ENCODE measurements around the gene TMEM143.
"Not testable (repeated sequence)": the region's sequence is repeated elsewhere in the genome, so short reads cannot be mapped to it uniquely, and the experiment has no call there.

The TMEM143 gene

DNA sequence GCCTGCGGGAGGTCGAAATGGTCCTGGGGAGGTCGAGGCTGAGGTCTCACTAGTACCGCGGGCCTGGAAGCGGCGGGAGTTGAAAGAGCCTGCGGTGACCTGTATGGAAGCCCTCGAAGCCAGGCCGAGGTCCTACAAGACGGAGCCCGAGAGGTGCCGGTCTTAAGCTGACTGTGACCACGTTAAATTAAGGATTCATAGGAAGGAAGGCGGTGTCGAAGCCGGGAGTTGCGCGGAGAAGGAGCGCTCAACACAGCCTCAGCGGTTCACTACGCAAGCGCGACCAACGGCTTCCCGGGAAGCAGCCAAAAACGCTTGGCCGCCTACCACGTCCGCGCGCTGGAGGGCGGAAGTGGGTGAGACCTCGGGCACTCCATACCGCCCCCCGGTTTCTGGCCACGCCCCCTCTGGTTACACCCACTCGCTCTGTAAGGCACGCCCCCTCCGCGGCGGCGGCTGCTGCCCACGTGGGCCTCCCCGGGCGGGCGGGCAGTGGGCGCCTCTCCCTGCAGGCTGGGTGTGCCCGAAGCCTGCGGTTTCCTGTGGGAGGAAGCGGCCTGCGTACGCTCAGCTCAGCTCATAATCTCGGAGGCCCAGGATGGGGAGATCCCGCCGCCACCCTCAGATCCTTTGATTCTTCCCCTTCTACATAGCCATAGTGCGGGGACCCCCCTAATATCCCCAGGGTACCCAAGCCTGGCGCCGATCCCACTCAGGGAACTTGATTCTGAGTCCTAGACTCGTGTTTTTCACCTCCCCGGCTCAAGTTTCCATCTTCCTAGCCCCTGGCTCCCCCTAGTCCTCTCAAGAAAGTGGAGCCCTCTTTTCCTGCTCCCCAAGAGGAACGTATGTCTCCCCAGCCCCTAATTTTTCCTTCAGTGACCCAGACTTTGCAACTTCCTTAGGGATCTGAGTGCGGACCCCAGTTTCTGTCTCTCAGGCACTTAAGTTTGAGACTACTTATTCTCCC, 41.8 kb downstream of the TMEM143 start:
- DNase-seq = peak; percentile 99

DNA sequence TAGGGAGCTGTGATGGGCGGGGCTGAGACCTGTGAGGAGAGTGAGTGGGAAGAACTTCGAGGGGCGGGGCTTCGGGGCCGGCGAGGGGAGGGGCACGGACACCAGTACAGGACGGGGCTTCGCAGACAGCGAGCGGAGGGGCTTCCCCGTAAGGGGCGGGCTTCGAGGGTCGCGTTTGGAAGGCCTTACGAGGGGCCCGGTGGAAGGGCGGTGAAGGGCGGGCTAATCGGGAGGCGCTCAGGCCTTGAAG, 42.4 kb downstream of the TMEM143 start:
- DNase-seq = peak; percentile 94

DNA sequence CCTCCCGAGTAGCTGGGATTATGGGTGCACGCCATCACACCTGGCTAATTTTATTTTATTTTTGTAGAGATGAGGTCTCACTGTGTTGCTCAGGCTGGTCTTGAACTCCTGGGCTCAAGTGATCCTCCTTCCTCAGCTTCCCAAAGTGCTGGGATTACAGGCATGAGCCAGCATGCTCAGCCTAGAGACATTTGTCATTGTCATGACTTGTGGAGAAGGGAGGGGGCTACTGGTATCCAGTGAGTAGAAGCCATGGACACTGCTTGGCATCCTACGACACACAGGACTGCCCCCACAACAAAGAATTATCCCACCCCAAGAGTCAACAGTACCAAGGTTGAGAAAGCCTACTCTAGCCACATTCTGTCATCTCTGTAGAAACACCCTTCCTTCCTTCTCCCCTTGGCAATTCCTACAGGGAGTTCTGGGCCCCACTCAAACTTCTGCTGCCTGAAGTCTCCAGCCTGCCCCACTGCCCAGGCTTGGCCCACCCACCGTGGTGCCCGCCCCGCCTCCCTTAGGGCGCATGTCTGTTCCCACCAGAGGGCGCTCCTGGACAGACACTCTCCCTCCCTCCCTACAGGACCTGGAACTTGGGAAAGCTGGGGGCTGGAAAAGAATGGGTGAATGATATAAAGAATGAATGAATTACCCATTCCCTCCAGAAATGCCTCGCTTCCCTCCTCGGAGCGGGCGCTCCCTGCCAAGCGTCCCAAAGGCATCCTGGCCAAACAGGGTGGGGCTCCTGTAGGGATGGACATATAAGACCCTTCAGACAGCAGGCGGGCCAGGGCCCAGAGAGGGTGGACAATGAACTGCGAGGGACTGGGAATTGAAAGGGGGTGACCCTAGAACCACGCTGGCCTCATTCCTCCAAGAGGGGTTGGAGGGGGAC, 43.8 kb downstream of the TMEM143 start:
- DNase-seq = peak; percentile 79

DNA sequence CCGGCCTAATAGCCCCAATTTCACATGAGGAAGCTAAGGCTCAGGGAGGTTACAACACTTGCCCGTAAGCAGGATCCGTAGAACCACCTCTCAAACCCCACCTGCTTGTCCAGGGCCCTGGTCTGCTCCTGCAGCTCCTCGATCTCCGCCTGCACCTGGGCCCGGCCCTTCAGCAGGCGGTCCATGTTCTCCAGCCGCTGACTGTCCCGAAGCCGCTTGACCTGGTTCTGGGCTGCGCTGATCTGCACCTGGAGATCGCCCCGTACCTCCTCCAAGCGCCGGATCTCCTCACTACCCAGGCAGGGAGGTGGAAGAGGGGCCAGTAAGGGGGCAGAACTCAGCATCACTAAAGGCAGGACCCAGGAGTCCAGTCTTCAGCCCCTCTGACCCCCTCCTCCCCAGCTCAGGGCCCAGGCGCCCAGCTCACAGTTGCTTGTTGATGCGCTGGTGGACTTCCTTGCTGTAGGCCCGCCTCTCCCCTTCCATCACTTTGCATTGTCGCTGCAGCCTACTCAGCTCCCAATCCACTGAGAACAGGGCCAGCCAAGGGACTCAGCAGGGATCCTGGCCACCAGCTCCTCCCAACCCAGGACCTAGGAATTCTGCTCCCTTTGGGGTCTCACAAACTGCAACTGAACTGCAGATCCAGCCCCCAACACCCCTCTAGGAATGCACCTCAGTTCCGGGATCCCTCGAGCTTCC, 45.3 kb downstream of the TMEM143 start:
- DNase-seq = no peak

DNA sequence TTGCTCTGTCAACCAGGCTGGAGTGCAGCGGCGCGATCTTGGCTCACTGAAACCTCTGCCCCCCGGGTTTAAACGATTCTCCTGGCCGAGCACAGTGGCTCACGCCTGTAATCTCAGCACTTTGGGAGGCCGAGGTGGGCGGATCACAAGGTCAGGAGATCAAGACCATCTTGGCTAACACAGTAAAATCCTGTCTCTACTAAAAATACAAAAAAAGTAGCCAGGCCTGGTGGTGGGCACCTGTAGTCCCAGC, 46.1 kb downstream of the TMEM143 start:
- not testable (repeated sequence) for DNase-seq

DNA sequence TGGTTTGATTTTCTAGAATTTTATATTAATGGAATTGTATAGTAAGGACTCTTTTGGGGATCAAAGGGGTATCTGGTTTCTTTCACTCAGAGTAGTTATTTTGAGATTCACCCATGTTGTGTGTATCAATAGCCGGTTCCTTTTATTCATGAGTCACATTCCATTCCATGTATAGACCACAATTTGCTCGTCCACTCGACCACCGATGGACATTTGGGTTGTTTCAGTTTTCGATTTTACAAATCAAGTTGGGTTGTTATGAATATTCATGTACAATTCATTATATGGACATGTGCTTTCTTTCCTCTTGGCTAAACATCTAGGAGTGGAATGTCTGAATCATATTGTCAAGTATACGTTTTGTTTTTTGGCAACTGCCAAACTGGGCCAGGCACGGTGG, 48.0 kb downstream of the TMEM143 start:
- no peak for DNase-seq

DNA sequence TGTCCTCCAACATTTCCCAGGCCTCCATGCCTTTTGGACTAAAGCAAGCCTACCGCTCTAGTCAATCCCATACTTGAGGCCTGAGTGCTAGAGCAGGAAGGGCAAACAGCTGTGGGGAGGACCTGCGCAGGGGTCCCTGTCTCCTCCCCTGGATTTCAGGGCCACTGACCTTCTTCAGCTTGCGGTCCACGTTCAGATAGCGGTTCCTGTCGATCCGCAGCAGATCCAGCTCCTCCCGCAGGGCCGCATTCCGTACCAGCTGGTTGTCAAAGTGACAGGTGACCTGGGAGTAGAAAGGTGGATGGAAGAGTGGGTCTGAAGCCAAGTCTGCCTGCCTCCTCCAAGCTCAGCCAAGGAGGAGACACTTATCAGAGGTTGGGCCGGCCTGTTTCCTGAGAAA, 52.4 kb downstream of the TMEM143 start:
- DNase-seq = no peak

DNA sequence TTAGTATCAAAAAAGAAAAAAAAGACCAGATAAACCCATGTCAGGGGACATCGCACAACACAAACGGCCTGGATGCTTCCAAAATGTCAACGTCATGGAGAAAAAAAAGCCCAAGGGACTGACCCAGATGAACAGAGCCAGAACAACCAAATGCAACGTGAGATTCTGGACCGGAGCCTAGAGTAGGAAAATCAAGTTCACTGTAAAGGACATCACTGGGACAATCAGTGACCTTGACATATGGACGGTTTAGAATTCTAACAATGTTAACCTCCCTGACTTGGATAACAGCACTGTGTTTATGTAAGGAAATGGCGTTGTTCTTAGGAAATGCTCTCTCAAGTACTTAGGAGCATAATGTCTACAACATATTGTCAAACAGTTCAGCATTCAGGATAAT, 53.5 kb downstream of the TMEM143 start:
- DNase-seq = no peak

DNA sequence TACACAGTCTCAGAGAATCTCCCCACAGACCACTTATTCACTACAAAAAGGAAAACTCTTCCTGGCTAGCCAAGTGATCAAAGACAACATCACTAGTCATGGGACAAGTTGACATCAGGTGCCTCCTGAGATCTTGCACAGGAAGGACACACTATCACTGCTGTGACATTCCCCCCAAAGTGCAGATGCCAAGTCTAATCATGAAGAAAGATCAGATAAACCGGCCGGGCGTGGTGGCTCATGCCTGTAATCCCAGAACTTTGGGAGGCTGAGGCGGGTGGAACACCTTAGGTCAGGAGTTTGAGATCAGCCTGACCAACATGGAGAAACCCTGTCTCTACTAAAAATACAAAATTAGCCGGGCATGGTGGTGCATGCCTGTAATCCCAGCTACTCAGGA, 54.0 kb downstream of the TMEM143 start:
- not testable (repeated sequence) for DNase-seq

DNA sequence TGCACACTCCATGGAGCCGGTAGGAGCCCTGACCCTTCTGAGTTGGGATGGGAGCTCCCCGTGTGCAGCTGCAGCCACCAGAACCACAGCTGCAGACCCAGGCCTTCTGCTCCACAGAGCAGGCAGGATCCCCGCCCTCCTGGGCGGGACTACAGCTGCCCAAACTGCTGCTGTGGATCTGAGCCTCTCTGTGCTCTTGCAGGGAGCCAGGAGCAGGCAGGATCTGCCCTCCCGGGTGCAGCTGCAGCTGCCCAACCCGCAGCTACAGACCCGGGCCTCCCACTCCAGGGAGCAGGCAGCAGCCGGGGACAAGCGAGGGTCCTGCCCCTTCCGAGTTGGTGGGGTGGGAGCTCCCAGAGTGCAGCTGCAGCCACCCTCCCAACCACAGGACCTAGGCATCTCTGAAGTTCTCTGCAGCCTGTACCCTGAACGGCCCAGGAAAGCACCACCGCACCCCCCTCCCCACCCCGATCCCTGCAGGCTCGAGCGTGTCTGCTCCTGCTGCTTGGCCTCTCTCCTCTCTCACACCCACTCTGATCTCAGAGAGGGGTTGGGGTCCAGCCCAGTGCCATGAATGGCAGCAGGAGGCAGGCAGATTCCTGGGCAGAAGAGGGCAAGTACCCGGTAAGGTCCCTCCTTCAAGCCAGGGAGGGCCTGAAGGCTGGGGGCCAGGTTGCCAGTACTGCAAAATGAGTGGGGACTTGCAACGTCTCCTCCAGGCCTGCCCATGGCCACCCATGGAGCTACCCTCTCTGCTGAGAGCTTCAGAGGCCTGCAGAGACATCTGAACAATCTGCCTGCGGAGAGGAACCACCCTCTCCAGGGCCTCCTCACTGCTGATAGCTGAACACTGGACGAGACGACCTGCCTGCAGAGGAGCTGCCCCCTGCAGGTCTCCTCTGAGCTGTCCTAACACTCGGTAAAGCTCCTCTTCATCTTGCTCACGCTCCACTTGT, 54.8 kb downstream of the TMEM143 start:
- peak; percentile 33 for DNase-seq

DNA sequence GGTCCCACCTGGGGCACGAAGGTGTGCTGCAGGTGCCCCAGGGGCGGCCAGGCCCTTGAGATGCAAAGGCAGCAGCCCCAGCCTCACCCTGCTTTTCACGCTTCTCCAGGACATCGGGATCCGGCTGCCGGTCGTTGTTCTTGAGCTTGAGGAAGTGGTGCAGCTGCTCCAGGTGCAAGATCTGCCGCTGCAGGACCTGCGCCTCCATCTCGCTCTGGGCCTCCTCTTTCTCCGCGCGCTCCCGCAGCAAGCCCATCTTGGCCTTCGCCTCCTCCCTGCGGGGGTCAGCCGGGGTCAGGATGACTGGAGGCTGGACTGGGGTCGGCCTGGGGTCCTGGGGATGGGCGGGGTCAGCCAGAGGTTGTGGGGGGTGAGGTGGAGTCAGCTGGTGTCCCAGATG, 59.9 kb downstream of the TMEM143 start:
- DNase-seq = no peak

DNA sequence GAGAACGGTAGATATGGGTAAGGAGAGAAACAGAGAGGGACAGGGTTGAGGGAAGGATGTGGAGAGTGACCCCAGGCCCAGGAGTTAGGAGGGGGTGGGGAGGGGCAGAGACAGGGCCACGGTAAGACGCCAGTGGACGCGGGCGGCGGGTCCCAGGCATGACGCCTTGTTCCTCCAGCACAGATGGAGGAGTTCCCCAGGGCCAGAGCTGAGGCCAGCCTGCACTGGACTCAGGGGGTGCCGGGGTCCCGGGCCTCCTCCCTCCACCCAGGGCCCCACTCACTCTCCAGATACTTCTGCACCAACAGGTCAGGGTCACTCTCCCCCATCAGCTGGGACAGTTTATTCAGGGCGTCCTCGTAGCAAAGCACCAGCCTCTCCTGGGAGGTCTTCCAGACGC, 60.4 kb downstream of the TMEM143 start:
- DNase-seq = no peak

DNA sequence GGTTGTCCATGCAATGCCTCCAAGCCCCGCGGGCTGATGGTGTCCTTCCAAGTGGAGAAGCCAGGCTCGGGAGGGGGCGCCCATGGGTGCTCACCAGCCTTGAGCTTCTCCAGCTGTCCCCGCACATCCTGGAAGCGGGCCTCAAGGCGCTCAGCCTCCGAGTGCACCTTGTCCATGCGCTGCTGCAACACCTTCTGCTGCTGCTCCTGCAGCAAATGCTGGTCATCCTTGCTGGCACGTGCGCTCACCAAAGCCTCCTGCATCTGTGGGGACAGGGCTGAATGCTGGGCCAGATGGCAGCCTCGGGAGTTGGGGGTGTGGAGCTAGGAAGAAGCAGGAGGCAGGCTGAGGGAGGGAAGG, 61.2 kb downstream of the TMEM143 start:
- DNase-seq = no peak

DNA sequence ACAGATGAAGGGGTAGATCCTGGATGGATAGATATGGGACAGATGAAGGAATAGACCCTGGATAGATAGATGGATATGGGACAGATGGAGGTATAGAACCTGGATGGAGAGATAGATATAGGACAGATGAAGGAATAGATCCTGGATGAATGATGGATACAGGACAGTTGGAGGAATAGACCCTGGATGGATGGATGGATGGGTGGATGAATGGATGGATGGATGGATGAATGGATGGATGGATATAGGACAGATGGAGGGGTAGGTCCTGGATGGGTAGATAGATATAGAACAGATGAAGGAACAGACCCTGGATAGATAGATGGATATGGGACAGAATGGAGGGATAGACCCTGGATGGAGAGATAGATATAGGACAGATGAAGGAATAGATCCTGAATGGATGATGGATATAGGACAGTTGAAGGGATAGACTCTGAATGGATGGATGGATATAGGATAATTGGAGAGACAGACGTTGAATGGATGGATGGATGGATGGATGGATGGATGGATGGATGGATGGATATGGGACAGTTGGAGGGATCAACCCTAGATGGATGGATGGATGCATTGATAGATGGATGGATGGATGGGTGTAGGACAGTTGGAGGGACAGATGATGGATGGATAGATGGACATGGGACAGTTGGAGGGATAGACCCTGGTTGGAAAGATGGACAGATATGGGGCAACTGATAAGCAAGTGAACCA, 61.7 kb downstream of the TMEM143 start:
- DNase-seq = no peak

DNA sequence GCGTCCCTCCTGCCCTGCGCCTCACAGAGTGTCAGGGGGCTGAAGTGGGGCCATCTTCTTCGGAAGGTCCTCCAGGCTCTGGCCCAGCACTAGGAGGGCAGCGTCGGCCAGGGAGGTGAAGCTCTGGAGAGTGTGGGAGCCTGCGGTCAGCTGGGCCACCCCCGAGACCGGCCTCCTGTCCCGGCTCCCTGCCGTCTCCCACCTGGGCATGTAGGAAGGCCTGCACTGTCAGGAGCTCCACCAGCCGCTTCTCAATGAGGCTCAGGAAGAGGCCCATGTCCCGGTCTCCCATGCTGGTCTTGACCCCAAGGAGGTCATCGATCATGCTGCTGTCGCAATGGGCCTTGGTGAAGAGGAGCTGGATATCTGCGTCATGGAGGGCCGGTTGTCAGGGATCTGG, 65.8 kb downstream of the TMEM143 start:
- DNase-seq = no peak

DNA sequence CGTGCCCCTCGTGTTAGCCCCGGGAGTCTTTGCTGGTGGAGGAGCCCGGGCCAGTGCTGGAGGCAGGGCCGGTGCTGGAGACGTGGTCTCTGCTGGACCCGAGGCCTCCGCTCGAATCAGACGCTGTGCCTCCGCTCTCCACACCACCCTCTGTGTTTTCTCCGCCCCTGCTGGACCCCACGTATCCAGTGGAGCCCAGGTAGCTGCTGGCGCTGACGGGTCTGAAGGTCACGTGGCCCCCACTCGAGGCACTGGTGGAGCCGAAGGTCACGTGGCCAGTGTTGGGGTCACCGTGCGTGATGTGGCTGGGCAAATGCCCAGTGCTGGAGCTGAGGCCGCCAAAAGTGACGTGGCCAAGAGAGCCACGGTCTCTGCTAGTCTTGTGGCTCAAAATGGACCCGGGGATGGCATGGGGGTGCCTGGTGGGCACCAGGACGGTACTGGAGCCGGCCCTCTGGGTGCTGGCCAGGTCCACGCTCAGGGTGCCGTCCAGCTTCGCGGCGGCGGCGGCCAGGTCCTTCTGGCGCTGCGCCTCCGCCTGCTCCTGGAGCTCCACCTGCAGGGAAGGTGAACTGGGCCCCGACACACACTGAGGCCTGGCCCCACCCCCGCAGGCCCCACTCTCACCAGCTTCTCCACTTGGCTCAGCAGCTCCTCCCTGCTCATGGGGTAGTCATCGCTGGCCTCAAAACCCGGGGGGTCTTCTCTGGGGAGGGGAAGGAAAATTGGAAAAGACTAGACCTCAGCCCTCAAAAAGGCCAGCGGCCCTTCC, 66.6 kb downstream of the TMEM143 start:
- DNase-seq = no peak

DNA sequence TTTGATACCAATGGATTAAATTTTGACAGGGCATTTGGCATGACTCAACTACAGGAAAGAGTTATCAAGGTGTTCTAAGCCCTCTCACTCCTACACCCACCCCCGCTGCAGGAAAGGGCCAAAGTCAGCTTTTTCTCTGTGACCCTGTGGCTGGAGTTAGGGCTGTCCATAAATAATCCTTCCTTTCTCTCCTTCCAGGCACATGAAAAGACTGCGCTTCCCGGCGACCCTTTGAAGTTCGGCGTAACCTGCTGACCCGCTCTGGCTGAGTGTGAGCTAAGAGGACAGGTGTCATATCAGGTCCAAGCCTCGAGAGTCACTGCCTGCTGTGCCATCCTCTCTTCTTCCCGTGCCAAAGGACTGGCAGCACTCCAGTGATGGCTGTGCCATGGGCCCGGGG, 68.3 kb downstream of the TMEM143 start:
- DNase-seq = no peak

DNA sequence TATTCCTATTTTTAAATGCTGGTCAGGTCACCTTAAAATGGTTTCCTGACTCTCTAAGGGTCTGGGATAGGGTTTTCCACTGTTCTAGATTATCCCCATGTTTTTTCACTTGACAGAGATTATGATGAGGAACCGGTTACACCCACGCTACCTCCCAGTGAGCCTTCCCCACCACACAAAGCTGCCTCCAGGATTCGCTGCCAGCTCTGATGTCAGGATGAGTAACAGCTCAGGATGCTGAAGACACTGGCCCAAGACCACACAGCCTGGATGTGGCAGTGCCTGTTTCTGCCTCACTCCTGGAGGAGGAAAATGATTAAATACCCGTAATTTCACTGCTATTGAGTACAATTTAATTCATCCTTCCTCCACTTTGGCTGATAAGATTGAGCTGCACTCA, 70.9 kb downstream of the TMEM143 start:
- DNase-seq = peak; percentile 88

DNA sequence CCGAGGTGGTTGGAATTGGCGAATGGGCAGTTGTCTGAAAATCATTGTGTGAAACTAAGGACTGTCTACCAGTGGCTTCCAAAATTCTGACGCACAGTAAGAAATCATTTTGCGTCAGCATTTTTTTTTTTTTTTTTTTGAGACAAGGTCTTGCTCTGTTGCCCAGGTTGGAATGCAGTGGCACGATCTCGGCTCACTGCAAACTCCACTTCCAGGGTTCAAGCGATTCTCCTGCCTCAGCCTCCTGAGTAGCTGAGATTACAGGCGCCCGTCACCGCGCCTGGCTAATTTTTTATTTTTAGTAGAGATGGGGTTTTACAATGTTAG, 72.3 kb downstream of the TMEM143 start:
- DNase-seq = not testable (repeated sequence)

DNA sequence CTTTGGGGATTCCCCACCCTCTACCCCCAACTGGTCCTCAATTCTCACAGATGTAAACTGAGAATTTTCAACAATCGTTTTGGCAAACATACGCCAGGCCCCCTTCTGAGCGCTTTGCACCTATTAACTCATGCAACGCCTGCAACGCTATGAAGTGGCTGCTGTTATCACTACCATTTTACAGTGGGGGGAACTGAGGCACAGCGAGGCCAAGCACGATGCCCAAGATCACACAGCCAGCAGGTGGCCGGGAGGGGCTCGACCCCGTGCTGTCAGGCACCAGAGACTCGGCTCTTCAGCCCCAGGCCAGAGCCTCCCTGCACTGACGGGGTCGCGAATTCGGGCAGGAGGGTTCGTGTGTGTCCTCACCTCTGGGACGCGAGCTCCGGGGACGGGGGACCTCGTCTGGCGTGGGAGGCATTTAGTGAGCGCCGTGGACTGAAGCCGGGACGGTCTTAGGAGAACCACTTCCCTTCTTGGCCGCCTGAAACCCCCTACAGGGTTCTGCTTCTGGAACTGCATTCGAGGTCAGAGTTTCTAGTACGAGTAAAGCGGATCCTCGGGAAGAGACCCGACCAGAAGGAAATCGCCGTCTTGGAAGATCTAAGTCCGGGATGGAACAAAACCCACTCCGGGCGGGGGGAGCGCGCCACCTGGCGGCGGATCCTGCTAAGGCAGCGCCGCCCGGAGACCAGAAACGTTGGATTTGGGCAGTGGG, 72.8 kb downstream of the TMEM143 start:
- DNase-seq = peak; percentile 84

DNA sequence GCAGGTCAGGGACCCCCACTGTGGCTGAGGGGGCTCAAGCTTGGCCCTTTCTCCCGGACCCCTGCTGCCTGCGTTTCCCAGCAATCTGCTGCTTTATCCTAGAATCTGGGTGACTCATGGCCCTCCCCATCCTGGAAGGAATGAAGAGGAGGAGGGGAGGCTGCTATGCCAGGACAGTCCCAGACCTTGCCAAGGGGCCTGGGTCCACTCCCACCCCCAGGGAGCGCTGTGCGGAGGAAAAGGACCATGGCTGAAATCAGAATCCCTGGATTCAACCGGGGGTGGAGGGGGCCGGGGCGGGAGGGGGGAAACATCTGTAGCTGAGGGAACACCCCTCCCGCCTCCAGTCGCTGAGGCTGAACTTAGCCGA, 73.4 kb downstream of the TMEM143 start:
- peak; percentile 81 for DNase-seq

Measured in EL (cell line).